GM23338 (cell line): ENCODE results near the gene SLC22A17. TPM values are rescaled to one million over a fixed set of nuclear protein-coding genes. Genes with fewer than 3 reads are reported as not detected.

ENCODE experiments used
- ATAC-seq: fragments of 200-7000 bp; cut with Tn5 transposase; 3 replicates; pipeline ENCODE4 v1.9.1; 2020
- DNase-seq: peaks from one replicate; pipeline ENCODE4 v3.0.0-alpha.2; 2015; ENCODE audit warnings: low spot score
- H2AFZ ChIP-seq: fragments of 200-600 bp; sonication (generic); 2 replicates; pipeline ENCODE4 v1.8.0; 2016; ENCODE audit warnings: antibody characterized with exemption, mild to moderate bottlenecking, moderate library complexity
- H3F3A ChIP-seq: fragments of 200-600 bp; sonication (generic); replicated peaks from 2 replicates; pipeline ENCODE4 v1.8.0; 2017; ENCODE audit warnings: antibody characterized with exemption, mixed run types, low read depth
- H3K27ac ChIP-seq: fragments of 200-600 bp; sonication (generic); 2 replicates; pipeline ENCODE4 v1.6.1; 2016; ENCODE audit warnings: low read depth
- H3K27me3 ChIP-seq: fragments of 200-600 bp; sonication (generic); 2 replicates; pipeline ENCODE4 v1.8.0; 2016; ENCODE audit warnings: mild to moderate bottlenecking, mixed run types, moderate library complexity; ENCODE audit not compliant: insufficient read depth
- H3K36me3 ChIP-seq: fragments of 200-600 bp; sonication (generic); 2 replicates; pipeline ENCODE4 v1.8.0; 2016; ENCODE audit warnings: mild to moderate bottlenecking; ENCODE audit not compliant: insufficient read depth
- H3K4me1 ChIP-seq: fragments of 200-600 bp; sonication (generic); 2 replicates; pipeline ENCODE4 v1.8.0; 2016; ENCODE audit warnings: mild to moderate bottlenecking, moderate library complexity; ENCODE audit not compliant: insufficient read depth
- H3K4me2 ChIP-seq: fragments of 200-600 bp; sonication (generic); 2 replicates; pipeline ENCODE4 v1.7.1; 2017; ENCODE audit warnings: mixed run types
- H3K4me3 ChIP-seq: fragments of 200-600 bp; sonication (generic); 2 replicates; pipeline ENCODE4 v1.6.1; 2016; ENCODE audit warnings: mixed run types
- H3K79me2 ChIP-seq: fragments of 200-600 bp; sonication (generic); replicated peaks from 2 replicates; pipeline ENCODE4 v1.8.0; 2017; ENCODE audit warnings: mild to moderate bottlenecking; ENCODE audit not compliant: insufficient read depth
- H3K9me2 ChIP-seq: fragments of 200-600 bp; sonication (generic); 2 replicates; pipeline ENCODE4 v1.8.0; 2017; ENCODE audit not compliant: insufficient read depth
- H4K20me1 ChIP-seq: fragments of 200-600 bp; sonication (generic); replicated peaks from 2 replicates; pipeline ENCODE4 v1.8.0; 2017; ENCODE audit warnings: mild to moderate bottlenecking; ENCODE audit not compliant: insufficient read depth
- H3K27ac Mint-ChIP-seq: 2 replicates; pipeline ENCODE4 v1.8.0; 2020; ENCODE audit warnings: inconsistent platforms, mild to moderate bottlenecking, moderate library complexity, mixed read lengths
- H3K27me3 Mint-ChIP-seq: 3 replicates; pipeline ENCODE4 v1.8.0; 2022; ENCODE audit warnings: low read depth, mild to moderate bottlenecking, moderate library complexity, mixed read lengths, inconsistent platforms; ENCODE audit not compliant: insufficient read depth, poor library complexity
- H3K36me3 Mint-ChIP-seq: 3 replicates; pipeline ENCODE4 v1.8.0; 2021; ENCODE audit warnings: low read depth, mild to moderate bottlenecking, inconsistent platforms, moderate library complexity, mixed read lengths
- H3K4me1 Mint-ChIP-seq: 3 replicates; pipeline ENCODE4 v1.8.0; 2020; ENCODE audit warnings: mild to moderate bottlenecking, inconsistent platforms, mixed read lengths
- H3K4me3 Mint-ChIP-seq: 3 replicates; pipeline ENCODE4 v1.8.0; 2021; ENCODE audit warnings: moderate library complexity, mild to moderate bottlenecking, inconsistent platforms, mixed read lengths
- H3K9me3 Mint-ChIP-seq: 3 replicates; pipeline ENCODE4 v1.8.0; 2020; ENCODE audit warnings: moderate library complexity, mild to moderate bottlenecking, inconsistent platforms, mixed read lengths
- CTCF ChIP-seq, 2 experiments: fragments of 200-600 bp in 1 of 2; sonication (generic) in 1 of 2; conservative IDR thresholded peaks; 2 replicates each; pipeline versions ENCODE4 v1.5.1 to v1.6.1; 2016 to 2017; ENCODE audit warnings: antibody characterized with exemption in 2 of 2, low read depth in 2 of 2, mild to moderate bottlenecking in 2 of 2, moderate library complexity in 1 of 2
- NANOG ChIP-seq: IDR thresholded peaks from 2 replicates; pipeline ENCODE4 v1.6.1; 2016; ENCODE audit warnings: antibody characterized with exemption, borderline replicate concordance
- POLR2AphosphoS5 ChIP-seq: IDR thresholded peaks from 2 replicates; pipeline ENCODE4 v1.6.1; 2016; ENCODE audit warnings: antibody characterized with exemption, low read depth
- STAT1 ChIP-seq: IDR thresholded peaks from one replicate; pipeline ENCODE4 v1.6.1; 2016; ENCODE audit warnings: antibody characterized with exemption; ENCODE audit not compliant: unreplicated experiment
- ZNF114 ChIP-seq: fragments of 250-450 bp; sonication (Bioruptor Pico); IDR thresholded peaks from 2 replicates; pipeline ENCODE4 v1.5.0; 2020; ENCODE audit warnings: mild to moderate bottlenecking, moderate library complexity
- ZNF331 ChIP-seq: fragments of 250-450 bp; sonication (Bioruptor Pico); IDR thresholded peaks from 2 replicates; pipeline ENCODE4 v1.5.0; 2020; ENCODE audit warnings: low read depth, mild to moderate bottlenecking, moderate library complexity
- polyA plus RNA-seq: library from polyadenylated mRNA; unstranded; fragments of >200 nt; fragmentation: Nextera tagmentation; extraction: Ambion mirVana; gene quantifications from 2 replicates; pipeline ENCODE4 v1.2.1, GENCODE V29; 2016
- total RNA-seq: library from RNA; depleted of rRNA; stranded (reverse); fragments of >200 nt; shearing (Covaris generic); gene quantifications from 2 replicates; pipeline ENCODE4 v1.2.3, GENCODE V29; 2014
- TF ChIP-seq, protein P1 (sequence below): IDR thresholded peaks from 2 replicates; pipeline ENCODE4 v1.6.1; 2016; ENCODE audit warnings: antibody characterized with exemption
- TF ChIP-seq, protein P2 (sequence below): fragments of 250-450 bp; sonication (Bioruptor Pico); IDR thresholded peaks from 2 replicates; pipeline ENCODE4 v1.5.0; 2020; ENCODE audit warnings: mild to moderate bottlenecking, moderate library complexity

Gene SLC22A17
- total and polyA plus RNA-seq, 2 experiments from 2014 or later, result 28.6 to 56.6 TPM

- TF ChIP-seq ZNF331, result no peak
- TF ChIP-seq, protein P1, sequence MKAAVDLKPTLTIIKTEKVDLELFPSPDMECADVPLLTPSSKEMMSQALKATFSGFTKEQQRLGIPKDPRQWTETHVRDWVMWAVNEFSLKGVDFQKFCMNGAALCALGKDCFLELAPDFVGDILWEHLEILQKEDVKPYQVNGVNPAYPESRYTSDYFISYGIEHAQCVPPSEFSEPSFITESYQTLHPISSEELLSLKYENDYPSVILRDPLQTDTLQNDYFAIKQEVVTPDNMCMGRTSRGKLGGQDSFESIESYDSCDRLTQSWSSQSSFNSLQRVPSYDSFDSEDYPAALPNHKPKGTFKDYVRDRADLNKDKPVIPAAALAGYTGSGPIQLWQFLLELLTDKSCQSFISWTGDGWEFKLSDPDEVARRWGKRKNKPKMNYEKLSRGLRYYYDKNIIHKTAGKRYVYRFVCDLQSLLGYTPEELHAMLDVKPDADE, result no peak
- no peak for TF ChIP-seq STAT1
- TF ChIP-seq, protein P2, sequence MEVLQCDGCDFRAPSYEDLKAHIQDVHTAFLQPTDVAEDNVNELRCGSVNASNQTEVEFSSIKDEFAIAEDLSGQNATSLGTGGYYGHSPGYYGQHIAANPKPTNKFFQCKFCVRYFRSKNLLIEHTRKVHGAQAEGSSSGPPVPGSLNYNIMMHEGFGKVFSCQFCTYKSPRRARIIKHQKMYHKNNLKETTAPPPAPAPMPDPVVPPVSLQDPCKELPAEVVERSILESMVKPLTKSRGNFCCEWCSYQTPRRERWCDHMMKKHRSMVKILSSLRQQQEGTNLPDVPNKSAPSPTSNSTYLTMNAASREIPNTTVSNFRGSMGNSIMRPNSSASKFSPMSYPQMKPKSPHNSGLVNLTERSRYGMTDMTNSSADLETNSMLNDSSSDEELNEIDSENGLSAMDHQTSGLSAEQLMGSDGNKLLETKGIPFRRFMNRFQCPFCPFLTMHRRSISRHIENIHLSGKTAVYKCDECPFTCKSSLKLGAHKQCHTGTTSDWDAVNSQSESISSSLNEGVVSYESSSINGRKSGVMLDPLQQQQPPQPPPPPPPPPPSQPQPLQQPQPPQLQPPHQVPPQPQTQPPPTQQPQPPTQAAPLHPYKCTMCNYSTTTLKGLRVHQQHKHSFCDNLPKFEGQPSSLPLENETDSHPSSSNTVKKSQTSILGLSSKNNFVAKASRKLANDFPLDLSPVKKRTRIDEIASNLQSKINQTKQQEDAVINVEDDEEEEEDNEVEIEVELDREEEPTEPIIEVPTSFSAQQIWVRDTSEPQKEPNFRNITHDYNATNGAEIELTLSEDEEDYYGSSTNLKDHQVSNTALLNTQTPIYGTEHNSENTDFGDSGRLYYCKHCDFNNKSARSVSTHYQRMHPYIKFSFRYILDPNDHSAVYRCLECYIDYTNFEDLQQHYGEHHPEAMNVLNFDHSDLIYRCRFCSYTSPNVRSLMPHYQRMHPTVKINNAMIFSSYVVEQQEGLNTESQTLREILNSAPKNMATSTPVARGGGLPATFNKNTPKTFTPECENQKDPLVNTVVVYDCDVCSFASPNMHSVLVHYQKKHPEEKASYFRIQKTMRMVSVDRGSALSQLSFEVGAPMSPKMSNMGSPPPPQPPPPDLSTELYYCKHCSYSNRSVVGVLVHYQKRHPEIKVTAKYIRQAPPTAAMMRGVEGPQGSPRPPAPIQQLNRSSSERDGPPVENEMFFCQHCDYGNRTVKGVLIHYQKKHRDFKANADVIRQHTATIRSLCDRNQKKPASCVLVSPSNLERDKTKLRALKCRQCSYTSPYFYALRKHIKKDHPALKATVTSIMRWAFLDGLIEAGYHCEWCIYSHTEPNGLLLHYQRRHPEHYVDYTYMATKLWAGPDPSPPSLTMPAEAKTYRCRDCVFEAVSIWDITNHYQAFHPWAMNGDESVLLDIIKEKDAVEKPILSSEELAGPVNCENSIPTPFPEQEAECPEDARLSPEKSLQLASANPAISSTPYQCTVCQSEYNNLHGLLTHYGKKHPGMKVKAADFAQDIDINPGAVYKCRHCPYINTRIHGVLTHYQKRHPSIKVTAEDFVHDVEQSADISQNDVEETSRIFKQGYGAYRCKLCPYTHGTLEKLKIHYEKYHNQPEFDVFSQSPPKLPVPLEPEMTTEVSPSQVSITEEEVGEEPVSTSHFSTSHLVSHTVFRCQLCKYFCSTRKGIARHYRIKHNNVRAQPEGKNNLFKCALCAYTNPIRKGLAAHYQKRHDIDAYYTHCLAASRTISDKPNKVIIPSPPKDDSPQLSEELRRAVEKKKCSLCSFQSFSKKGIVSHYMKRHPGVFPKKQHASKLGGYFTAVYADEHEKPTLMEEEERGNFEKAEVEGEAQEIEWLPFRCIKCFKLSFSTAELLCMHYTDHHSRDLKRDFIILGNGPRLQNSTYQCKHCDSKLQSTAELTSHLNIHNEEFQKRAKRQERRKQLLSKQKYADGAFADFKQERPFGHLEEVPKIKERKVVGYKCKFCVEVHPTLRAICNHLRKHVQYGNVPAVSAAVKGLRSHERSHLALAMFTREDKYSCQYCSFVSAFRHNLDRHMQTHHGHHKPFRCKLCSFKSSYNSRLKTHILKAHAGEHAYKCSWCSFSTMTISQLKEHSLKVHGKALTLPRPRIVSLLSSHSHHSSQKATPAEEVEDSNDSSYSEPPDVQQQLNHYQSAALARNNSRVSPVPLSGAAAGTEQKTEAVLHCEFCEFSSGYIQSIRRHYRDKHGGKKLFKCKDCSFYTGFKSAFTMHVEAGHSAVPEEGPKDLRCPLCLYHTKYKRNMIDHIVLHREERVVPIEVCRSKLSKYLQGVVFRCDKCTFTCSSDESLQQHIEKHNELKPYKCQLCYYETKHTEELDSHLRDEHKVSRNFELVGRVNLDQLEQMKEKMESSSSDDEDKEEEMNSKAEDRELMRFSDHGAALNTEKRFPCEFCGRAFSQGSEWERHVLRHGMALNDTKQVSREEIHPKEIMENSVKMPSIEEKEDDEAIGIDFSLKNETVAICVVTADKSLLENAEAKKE (CRISPR knock-in tag), result no peak
- no peak for TF ChIP-seq NANOG
- TF ChIP-seq POLR2AphosphoS5, result no peak
Observed at GRCh38 chr14:23380197-23380914, 27.7 kb upstream of the SLC22A17 start (continued).

GRCh38 chr14:23379366-23380196 is 26.9 kb upstream of the SLC22A17 start:
- no peak overlapping the region for H3K4me2 ChIP-seq
- H3K79me2 ChIP-seq, result no peaks in the 10 kb centered on the region
- H3K27ac Mint-ChIP-seq, result no peak overlapping the region
- H3F3A ChIP-seq, result no peaks in the 10 kb centered on the region
- H3K4me3 ChIP-seq, result no peak overlapping the region
- no peak overlapping the region for H3K4me3 Mint-ChIP-seq
- H3K4me1 ChIP-seq, result peaks cover 9% of the 10 kb centered on the region; the same call in 1 of the 2 replicates
- H3K9me2 ChIP-seq, result no peaks in the 10 kb centered on the region
- no peak overlapping the region for H3K27ac ChIP-seq
- no peaks in the 10 kb centered on the region; the same call in 2 of the 3 replicates for H3K9me3 Mint-ChIP-seq
- ATAC-seq (peak; percentile 81), DNase-seq (peak; percentile 75)
- no peaks in the 10 kb centered on the region; the same call in 1 of the 2 replicates for H4K20me1 ChIP-seq
- TF ChIP-seq ZNF114 (CRISPR knock-in tag) (no peak), CTCF (conservative IDR thresholded peaks at IDR 0.05; ENCODE audit: low read depth in 2 of 2) (peak; percentile 95 to 98)
- H3K27me3 Mint-ChIP-seq, result peaks cover 25% of the 10 kb centered on the region
- H3K27me3 ChIP-seq, result peaks cover 31% of the 10 kb centered on the region; the same call in 1 of the 2 replicates
- H3K36me3 ChIP-seq, result no peaks in the 10 kb centered on the region
- peaks cover 19% of the 10 kb centered on the region for H3K4me1 Mint-ChIP-seq
- H3K36me3 Mint-ChIP-seq, result no peaks in the 10 kb centered on the region
- no peak overlapping the region for H2AFZ ChIP-seq
